Measurements from ENCODE around the gene ACAN.

ACAN gene

GRCh38 chr15:88843334-88843733 lies 40.1 kb downstream of the ACAN start:
- no peak for DNase-seq (ENCODE audit: low read depth in 2 of 2)

GRCh38 chr15:88844749-88845386 lies 41.6 kb downstream of the ACAN start:
- no peak for DNase-seq (ENCODE audit: low read depth in 2 of 2)

- DNase-seq (ENCODE audit: low read depth in 2 of 2) = no peak
Measured at GRCh38 chr15:88845616-88846015, 42.4 kb downstream of the ACAN start.

GRCh38 chr15:88847144-88847543 lies 43.9 kb downstream of the ACAN start:
- no peak for DNase-seq (ENCODE audit: low read depth in 2 of 2)

- no peak for DNase-seq (ENCODE audit: low read depth in 2 of 2)
Measured at GRCh38 chr15:88848203-88848602, 45.0 kb downstream of the ACAN start.

- DNase-seq (ENCODE audit: low read depth in 2 of 2) = no peak
Measured at GRCh38 chr15:88849376-88850072, 46.3 kb downstream of the ACAN start.

GRCh38 chr15:88852476-88852875 lies 49.2 kb downstream of the ACAN start:
- no peak for DNase-seq (ENCODE audit: low read depth in 2 of 2)

GRCh38 chr15:88858934-88859333 lies 55.7 kb downstream of the ACAN start:
- no peak for DNase-seq (ENCODE audit: low read depth in 2 of 2)

GRCh38 chr15:88859550-88859949 lies 56.3 kb downstream of the ACAN start:
- no peak for DNase-seq (ENCODE audit: low read depth in 2 of 2)

- no peak for DNase-seq (ENCODE audit: low read depth in 2 of 2)
Measured at GRCh38 chr15:88860212-88860611, 57.0 kb downstream of the ACAN start.

GRCh38 chr15:88863412-88863811 lies 60.2 kb downstream of the ACAN start:
- DNase-seq (ENCODE audit: low read depth in 2 of 2) = no peak

GRCh38 chr15:88864861-88865497 lies 61.7 kb downstream of the ACAN start:
- no peak for DNase-seq (ENCODE audit: low read depth in 2 of 2)

GRCh38 chr15:88865498-88866099 lies 62.4 kb downstream of the ACAN start:
- DNase-seq (ENCODE audit: low read depth in 2 of 2) = no peak

GRCh38 chr15:88866295-88866881 lies 63.2 kb downstream of the ACAN start:
- no peak for DNase-seq (ENCODE audit: low read depth in 2 of 2)

- no peak for DNase-seq (ENCODE audit: low read depth in 2 of 2)
Measured at GRCh38 chr15:88871313-88871712, 68.1 kb downstream of the ACAN start.

GRCh38 chr15:88872106-88872505 lies 68.9 kb downstream of the ACAN start:
- DNase-seq (ENCODE audit: low read depth in 2 of 2) = no peak

GRCh38 chr15:88872706-88873105 lies 69.5 kb downstream of the ACAN start:
- DNase-seq (ENCODE audit: low read depth in 2 of 2) = no peak

- DNase-seq (ENCODE audit: low read depth in 2 of 2) = no peak
Measured at GRCh38 chr15:88873786-88874185, 70.5 kb downstream of the ACAN start.

- DNase-seq (ENCODE audit: low read depth in 2 of 2) = no peak
Measured at GRCh38 chr15:88874275-88874674, 71.0 kb downstream of the ACAN start.

GRCh38 chr15:88874684-88875083 lies 71.4 kb downstream of the ACAN start:
- DNase-seq (ENCODE audit: low read depth in 2 of 2) = no peak

GRCh38 chr15:88876573-88876972 lies 73.3 kb downstream of the ACAN start:
- no peak for DNase-seq (ENCODE audit: low read depth in 2 of 2)

- DNase-seq (ENCODE audit: low read depth in 2 of 2) = no peak
Measured at GRCh38 chr15:88877415-88877814, 74.2 kb downstream of the ACAN start.
